Epidermal melanocyte (primary cell): Measurements from ENCODE around the gene TNFAIP2.

Experiments
- DNase-seq: peaks from one replicate; pipeline ENCODE4 v3.0.0; 2011; ENCODE audit warnings: low spot score; ENCODE audit not compliant: insufficient read length

Gene TNFAIP2

DNA sequence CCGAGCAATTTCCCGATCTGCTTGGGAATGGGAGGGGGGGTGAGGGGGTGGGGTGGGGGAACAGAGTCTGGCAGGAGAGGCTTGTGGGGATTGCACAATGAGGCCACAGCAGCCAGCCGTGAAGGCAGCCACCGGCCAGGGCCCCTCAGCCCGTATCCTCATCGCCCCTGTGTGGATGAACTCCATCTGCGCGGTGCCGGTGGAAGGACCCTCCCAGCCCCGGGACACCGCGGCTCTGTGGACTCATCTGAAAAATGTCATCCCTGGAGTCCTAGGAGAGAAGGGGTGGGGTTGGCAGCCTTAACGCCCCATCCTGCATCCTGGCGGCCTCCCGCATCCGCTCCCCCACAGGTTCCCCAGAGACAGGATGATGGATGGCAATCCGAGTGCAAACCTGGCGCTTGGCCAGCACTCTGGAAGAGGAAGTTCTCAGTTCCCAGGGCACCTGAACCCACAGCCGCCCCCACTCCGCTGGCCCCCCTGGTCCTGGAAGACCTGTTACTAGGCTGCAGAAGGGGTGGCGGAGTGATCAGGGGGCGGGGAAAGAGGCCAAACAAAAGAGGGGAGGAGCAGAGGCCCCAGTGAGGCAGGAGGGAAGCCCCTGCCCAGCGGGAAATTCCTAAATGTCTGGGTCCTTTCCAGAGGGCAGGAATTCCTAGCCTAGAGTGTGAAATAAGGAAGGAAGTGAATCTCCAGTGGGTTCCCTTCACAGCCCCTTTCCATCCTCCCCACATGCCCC, 1.2 kb upstream of the TNFAIP2 start:
- no peak for DNase-seq

- no peak for DNase-seq
Measured at GRCh38 chr14:103122585-103122946, 695 bp upstream of the TNFAIP2 start.

DNA sequence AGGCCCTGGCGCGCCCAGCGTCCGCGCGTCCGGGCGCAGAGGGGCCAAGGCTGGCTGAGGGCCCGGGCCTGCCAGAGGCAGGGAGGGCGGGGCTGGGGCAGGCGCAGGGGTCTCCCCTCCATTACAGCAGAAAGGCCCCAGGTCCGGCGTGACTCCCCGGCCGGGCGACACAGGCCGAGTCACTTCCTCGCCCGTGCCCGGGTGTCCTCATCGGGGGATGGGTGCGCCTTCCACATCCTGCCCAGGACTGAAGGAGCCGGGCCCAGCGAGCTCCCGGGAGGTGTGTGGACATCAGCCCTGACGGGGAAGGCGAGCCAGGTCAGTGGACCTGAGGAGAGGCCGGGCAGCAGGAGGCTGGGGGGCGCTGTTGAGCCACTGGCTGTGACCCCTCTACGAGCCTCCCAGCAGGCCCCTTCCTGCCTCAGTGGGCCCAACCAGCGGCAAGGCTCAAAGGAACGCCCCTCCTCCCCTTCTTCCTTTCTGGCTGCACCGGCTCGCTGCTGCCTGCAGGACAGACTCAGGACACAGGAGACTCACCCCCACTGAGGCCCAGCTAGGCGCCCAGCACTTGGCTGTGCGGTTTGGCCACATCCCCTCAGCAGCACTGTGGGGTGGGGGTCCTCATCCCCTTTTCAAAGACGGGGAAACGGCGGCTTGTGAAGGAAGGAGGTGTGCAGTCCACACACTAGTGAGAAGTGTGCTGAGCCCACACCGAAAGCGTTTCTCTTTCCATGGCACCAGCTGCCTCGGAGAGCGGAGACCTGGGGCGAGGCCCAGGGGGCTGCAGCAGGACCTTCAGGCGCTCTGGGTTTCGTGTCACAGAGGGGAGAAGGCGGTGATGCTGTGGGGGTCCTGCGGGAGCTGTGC, 606 bp downstream of the TNFAIP2 start:
- DNase-seq = no peak

GRCh38 chr14:103124501-103125001, 1.3 kb downstream of the TNFAIP2 start:
- no peak for DNase-seq

DNA sequence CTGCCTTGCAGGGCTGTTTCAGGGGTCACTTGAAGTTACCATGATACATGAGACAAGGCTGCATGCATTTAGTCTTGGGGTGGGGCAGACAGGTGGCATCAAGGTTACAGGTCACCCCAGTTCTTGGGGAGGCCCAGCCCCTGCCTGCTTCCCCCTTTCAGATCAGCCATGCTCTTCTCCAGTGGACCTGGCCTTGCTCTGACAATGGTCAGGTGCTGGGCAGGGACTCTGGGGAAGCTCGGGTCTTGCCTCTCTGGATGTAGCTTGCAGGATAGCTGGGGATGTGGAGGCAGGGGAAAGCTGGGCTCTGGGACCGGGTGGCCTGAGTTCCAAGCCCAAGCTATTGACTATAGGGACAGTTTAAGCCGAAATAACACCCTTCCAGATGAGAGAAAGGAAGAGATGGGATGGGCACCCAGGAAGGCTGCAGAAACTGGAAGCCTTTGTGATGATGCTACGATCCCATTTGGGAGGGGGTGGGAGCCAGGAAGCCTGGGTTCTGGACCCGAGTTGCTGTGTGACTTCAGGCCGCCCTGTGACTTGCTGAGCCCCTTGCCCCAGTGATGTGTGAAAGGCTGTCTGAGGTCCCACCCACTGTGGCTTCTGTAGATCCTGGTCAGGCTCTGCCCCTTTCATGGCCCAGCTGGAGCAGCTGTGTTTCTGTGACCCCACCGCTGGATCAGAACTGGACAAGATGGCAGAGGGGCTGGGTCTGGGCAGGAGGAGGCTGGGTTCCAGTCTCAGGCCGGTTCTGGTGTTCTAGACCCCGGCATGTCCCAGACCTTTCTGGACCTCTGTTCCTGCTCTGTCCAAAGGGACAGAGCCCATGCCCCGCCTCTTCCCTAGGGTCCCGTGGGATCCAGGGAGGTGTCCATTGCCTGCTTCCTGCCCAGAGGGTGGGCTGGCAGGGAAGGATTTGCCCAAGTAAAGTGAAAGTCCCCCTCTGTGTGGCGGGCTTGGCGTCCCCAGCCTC, 2.1 kb downstream of the TNFAIP2 start:
- no peak for DNase-seq

DNA sequence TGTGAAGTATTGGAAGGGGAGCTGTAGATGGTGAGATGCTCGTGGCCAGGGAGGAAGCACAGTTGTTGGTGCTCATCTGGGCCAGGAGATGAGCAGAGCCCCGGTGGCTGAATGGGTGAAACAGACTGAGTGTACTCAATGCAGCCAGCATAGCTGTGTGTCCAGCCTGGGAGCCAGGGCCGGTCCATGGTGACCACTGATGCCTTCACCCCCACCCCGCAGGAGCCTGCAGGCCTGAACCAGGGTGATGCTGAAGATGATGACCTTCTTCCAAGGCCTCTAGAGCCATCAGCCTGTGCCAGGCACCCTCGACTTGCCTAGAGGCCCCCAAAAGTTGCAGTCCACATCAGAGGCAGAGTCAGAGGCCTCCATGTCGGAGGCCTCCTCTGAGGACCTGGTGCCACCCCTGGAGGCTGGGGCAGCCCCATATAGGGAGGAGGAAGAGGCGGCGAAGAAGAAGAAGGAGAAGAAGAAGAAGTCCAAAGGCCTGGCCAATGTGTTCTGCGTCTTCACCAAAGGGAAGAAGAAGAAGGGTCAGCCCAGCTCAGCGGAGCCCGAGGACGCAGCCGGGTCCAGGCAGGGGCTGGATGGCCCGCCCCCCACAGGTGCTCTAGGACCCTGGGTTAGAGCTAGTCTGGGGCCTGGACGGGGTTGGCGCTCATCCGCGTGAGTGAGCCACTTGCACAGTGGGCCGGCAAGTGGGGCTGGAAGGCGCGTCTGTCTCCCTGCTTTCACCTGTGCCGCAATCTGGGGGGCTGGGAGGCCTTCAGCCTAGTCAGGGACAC, 3.0 kb downstream of the TNFAIP2 start:
- DNase-seq = no peak

DNA sequence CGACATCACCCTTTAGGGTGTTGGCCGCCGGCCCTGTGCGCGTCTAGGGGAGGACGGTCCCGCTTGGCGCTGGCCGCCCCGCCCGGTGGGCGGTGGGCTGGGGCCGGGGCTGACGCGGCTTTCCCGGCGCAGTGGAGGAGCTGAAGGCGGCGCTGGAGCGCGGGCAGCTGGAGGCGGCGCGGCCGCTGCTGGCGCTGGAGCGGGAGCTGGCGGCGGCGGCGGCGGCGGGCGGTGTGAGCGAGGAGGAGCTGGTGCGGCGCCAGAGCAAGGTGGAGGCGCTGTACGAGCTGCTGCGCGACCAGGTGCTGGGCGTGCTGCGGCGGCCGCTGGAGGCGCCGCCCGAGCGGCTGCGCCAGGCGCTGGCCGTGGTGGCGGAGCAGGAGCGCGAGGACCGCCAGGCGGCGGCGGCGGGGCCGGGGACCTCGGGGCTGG, 3.6 kb downstream of the TNFAIP2 start:
- no peak for DNase-seq

DNA sequence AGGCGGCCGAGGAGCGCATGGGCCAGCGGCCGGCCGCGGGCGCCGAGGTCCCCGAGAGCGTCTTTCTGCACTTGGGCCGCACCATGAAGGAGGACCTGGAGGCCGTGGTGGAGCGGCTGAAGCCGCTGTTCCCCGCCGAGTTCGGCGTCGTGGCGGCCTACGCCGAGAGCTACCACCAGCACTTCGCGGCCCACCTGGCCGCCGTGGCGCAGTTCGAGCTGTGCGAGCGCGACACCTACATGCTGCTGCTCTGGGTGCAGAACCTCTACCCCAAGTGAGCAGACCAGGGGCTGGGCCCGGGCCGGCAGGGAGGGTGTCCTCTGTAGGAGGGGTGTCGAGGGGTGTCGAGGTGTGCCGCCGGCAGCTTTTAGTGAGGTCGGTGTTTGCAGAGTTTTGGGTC, 4.1 kb downstream of the TNFAIP2 start:
- no peak for DNase-seq

- no peak for DNase-seq
Measured at GRCh38 chr14:103127861-103128598, 4.8 kb downstream of the TNFAIP2 start.

GRCh38 chr14:103128631-103129300, 5.5 kb downstream of the TNFAIP2 start:
- no peak for DNase-seq

DNA sequence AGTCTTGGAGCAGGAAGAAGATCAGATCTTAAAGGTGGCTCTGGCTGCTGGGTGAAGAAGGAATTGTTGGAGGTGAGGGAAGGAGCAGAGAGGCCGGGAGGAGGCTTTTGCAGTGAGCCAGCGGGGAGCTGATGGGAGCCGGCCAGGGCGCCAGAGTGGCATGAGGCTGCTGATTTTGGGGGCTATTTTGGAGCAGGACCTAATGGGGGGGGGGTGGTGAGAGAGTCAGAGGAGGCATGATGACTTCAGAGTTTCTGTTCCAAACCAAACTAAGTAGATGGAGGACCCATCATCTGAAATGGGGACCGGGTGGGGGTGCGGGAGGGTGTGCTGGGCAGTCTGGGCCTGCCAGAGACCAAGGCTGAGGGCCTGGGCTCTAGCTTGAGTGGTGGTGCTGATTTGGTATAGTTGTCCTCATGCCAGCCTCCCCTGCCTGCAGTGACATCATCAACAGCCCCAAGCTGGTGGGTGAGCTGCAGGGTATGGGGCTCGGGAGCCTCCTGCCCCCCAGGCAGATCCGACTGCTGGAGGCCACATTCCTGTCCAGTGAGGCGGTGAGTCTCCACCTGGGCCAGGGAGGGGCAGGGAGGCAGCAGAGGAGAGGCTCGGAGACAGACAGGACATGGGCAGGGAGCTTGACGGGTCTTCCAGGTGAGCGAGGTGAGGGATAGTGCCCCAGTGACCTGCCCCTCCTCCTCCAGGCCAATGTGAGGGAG, 6.2 kb downstream of the TNFAIP2 start:
- DNase-seq = no peak

GRCh38 chr14:103130017-103130764, 6.9 kb downstream of the TNFAIP2 start:
- no peak for DNase-seq

GRCh38 chr14:103130965-103131364, 7.7 kb downstream of the TNFAIP2 start:
- no peak for DNase-seq

DNA sequence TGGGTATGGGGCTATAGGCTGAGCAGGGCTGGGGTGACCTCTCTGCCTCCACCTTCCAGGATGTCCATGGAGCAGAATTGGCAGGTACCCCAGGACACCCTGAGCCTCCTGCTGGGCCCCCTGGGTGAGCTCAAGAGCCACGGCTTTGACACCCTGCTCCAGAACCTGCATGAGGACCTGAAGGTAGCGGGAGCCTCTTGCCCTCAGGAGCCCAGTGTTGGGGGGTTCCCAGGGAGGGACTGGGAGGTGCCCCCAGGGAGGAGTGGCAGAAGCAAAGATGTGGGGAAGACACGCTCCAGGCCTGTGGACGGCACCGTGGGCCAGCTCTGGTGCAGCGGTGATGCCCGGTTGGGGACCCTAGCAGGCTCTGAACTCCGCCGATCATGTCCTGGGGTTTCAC, 8.3 kb downstream of the TNFAIP2 start:
- no peak for DNase-seq

DNA sequence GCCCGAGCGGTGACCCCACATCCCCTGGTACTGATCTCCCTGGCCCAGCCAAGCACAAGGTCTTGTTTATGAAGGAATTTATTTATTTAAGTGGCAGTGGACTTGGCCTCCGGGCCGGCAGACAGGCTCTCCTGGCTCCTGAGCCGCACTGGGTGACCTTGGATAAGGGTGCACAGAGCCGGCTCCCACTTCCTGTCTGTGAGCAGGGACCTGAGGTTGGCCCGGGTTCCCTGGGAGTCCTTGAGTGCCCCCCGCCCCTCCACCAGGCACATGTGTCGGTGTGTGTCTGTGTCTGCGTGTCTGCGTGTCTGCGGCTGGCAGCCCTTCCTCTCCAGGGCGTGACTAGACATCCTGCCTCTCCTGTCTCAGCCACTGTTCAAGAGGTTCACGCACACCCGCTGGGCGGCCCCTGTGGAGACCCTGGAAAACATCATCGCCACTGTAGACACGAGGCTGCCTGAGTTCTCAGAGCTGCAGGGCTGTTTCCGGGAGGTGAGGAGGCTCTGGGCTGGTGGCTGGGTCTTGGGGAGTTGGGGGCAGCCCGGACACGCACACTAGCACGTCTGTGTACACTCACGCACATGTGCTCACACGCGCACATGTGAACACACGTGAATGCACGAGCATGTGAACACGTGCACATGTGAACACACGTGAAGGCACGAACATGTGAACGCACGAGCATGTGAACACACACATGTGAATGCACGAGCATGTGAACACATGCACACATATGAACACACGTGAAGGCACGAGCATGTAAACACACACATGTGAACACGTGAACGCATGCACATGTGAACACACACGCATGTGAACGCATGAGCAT, 9.3 kb downstream of the TNFAIP2 start:
- no peak for DNase-seq

DNA sequence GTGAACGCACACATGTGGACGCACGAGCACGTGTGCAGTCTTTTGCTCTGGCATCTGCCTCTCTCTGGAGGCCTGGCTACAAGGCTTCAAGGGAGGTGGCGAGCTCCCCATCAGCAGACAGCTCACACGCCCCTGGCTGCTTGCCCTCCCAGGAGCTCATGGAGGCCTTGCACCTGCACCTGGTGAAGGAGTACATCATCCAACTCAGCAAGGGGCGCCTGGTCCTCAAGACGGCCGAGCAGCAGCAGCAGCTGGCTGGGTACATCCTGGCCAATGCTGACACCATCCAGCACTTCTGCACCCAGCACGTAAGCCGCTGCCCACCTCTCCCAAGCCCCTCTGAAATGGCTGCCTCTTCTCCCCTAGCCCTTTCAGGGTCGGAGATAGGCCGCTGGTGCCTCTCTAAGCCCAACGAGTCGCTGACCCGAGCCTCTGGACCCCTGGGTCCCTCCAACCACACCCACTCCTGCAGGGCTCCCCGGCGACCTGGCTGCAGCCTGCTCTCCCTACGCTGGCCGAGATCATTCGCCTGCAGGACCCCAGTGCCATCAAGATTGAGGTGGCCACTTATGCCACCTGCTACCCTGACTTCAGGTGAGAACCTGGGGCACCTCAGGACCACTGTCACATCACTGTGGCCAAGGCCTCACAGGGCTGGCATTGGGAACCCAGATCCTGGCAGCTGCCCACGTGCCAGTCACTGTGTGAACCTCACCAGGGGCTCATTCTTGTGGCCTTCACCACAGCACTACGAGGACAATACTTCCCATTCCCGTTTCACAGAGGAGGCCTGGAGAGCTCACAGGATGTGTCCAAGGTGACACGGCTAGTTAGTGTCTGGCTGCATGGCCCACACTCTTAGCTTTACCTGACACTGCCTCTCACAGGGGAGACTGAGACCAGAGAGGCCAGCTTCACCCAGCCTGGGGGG, 10.2 kb downstream of the TNFAIP2 start:
- no peak for DNase-seq
